ENCODE results near the gene MBD3.

The MBD3 gene

GRCh38 chr19:1592024-1592754, 476 bp downstream of the MBD3 start:
- peak; percentile 93 to 97 (median 96) for DNase-seq

GRCh38 chr19:1591421-1592023, 1.1 kb downstream of the MBD3 start:
- peak; percentile 22 to 49 (median 45) for DNase-seq

GRCh38 chr19:1590641-1591397, 1.8 kb downstream of the MBD3 start:
- peak in 1 of 3 donors; percentile 39 for DNase-seq

GRCh38 chr19:1587872-1588271, 4.8 kb downstream of the MBD3 start:
- DNase-seq: no peak

GRCh38 chr19:1585243-1585580, 7.5 kb downstream of the MBD3 start:
- no peak for DNase-seq

GRCh38 chr19:1584500-1585242, 8.0 kb downstream of the MBD3 start:
- no peak for DNase-seq

- DNase-seq: no peak
Observed at GRCh38 chr19:1582201-1582600, 10.5 kb downstream of the MBD3 start.

- no peak for DNase-seq
Observed at GRCh38 chr19:1580957-1581356, 11.7 kb downstream of the MBD3 start.

- no peak for DNase-seq
Observed at GRCh38 chr19:1580382-1580781, 12.3 kb downstream of the MBD3 start.

GRCh38 chr19:1579222-1579621, 13.4 kb downstream of the MBD3 start:
- no peak for DNase-seq

- no peak for DNase-seq
Observed at GRCh38 chr19:1577929-1578618, 14.6 kb downstream of the MBD3 start.

GRCh38 chr19:1577090-1577928, 15.4 kb downstream of the MBD3 start:
- DNase-seq: no peak

- DNase-seq: no peak
Observed at GRCh38 chr19:1576242-1577089, 16.2 kb downstream of the MBD3 start.

GRCh38 chr19:1575323-1576241, 17.1 kb downstream of the MBD3 start:
- no peak for DNase-seq

- DNase-seq: no peak
Observed at GRCh38 chr19:1574354-1575136, 18.1 kb downstream of the MBD3 start.

GRCh38 chr19:1572795-1573194, 19.9 kb downstream of the MBD3 start:
- no peak for DNase-seq

GRCh38 chr19:1571358-1571757, 21.3 kb downstream of the MBD3 start:
- no peak for DNase-seq

GRCh38 chr19:1570836-1571235, 21.8 kb downstream of the MBD3 start:
- no peak for DNase-seq

GRCh38 chr19:1569997-1570396, 22.7 kb downstream of the MBD3 start:
- no peak for DNase-seq
